OCI-LY3 (cell line): ENCODE results near the gene FAM241B.

Experiments
- CTCF ChIP-seq: fragments of 200-600, 300-600 bp; sonication (generic); IDR thresholded peaks from 2 replicates; pipeline ENCODE4 v1.5.1; 2014; ENCODE audit warnings: antibody characterized with exemption, low read length, low read depth
- EZH2phosphoT487 ChIP-seq: fragments of 200-600 bp; shearing (Covaris generic); IDR thresholded peaks from 2 replicates; pipeline ENCODE4 v1.6.1; 2018; ENCODE audit warnings: antibody characterized with exemption, mixed run types, low read depth

- TF ChIP-seq CTCF (no peak), EZH2phosphoT487 (no peak)
These were observed 22.2 kb downstream of the FAM241B start for GRCh38 chr10:69652111-69652856.
